Measurements from ENCODE around the gene GRIP1. TPM values are rescaled to one million over a fixed set of nuclear protein-coding genes. Genes with fewer than 3 reads are reported as not detected.

Gene GRIP1
- total and polyA plus RNA-seq, 2 donors (not counting 3 experiments of a cell fraction or from before 2014, with no cell fraction given): 0.04 to 0.69 TPM

- DNase-seq (ENCODE audit: low read depth, low spot score) (no peak), FAIRE-seq (no peak)
- dilution Hi-C loops (cut with MboI; ENCODE audit: extremely low pct_ligation_motif_present, low sequenced_read_pairs): no loop called here
- POLR2A ChIA-PET: no interaction called here
- BruUV-seq (replicated peaks): no TSS peak
- Histone ChIP-seq H3K27ac (ENCODE audit: insufficient read depth, low read depth, low read length) (no peak overlapping the region), H3K9me3 (replicated peaks; ENCODE audit: control insufficient read depth, insufficient read depth, low read length) (no peaks in the 10 kb centered on the region), H3K4me1 (ENCODE audit: control insufficient read depth, extremely low read depth, insufficient read depth, low read length) (no peaks in the 10 kb centered on the region), H3K27me3 (ENCODE audit: control insufficient read depth in 2 of 2, insufficient read depth in 2 of 2, low read length in 2 of 2) (no peaks in the 10 kb centered on the region), H3K9ac (replicated peaks; ENCODE audit: extremely low read depth, insufficient read depth, low read length) (no peak overlapping the region), H3K4me2 (ENCODE audit: insufficient read depth, low read length) (no peak overlapping the region), H2AFZ (ENCODE audit: low read depth, low read length) (no peak overlapping the region), H4K20me1 (replicated peaks; ENCODE audit: control insufficient read depth, extremely low read depth, insufficient read depth, low read length) (no peaks in the 10 kb centered on the region), H3K4me3 (replicated peaks in 1 of 3; ENCODE audit: insufficient read depth in 1 of 3, low read depth in 1 of 3, low read length in 3 of 3) (no peak overlapping the region), H3K36me3 (ENCODE audit: control insufficient read depth in 2 of 2, extremely low read depth in 1 of 2, insufficient read depth in 2 of 2, low read length in 2 of 2) (no peaks in the 10 kb centered on the region), H3K79me2 (ENCODE audit: control insufficient read depth, insufficient read depth, low read length) (no peaks in the 10 kb centered on the region), H3K9me1 (replicated peaks; ENCODE audit: control insufficient read depth, extremely low read depth, insufficient read depth, low read length) (no peaks in the 10 kb centered on the region)
- TF ChIP-seq GATA2 (IDR thresholded peaks at IDR 0.05; ENCODE audit: insufficient read depth, insufficient read length, low read depth, low read length): no peak
- no peak for TF ChIP-seq MYC (IDR thresholded peaks at IDR 0.05; ENCODE audit: low read depth, low read length)
- no peak for TF ChIP-seq EZH2 (IDR thresholded peaks at IDR 0.05; ENCODE audit: borderline replicate concordance, low read depth, low read length, severe bottlenecking)
- no peak for TF ChIP-seq FOS (IDR thresholded peaks at IDR 0.05; ENCODE audit: borderline replicate concordance, insufficient read depth, low read length)
- no peak for TF ChIP-seq POLR2A (IDR thresholded peaks at IDR 0.05; ENCODE audit: low read depth, low read length)
- TF ChIP-seq MAX (IDR thresholded peaks at IDR 0.05; ENCODE audit: insufficient read depth, insufficient read length): no peak
- no peak for TF ChIP-seq JUN (IDR thresholded peaks at IDR 0.05; ENCODE audit: borderline replicate concordance, insufficient read depth, insufficient read length, low read depth)
- TF ChIP-seq POLR2AphosphoS5 (IDR thresholded peaks at IDR 0.05; ENCODE audit: insufficient read depth, low read depth, low read length): no peak
- no peak for TF ChIP-seq CTCF (IDR thresholded peaks at IDR 0.05; ENCODE audit: extremely low read depth in 1 of 2, insufficient read depth in 1 of 2, low read depth in 1 of 2, low read length in 2 of 2)
- CTCF ChIA-PET: interaction anchor here (2.5 kb wide), 1 partner anchor 17 kb away, joined by 8 read pairs; no protein-coding TSS in a partner anchor
- intact Hi-C loops (cut with micrococcal nuclease): no loop called here
Observed at GRCh38 chr12:66725031-66725430, 46.2 kb upstream of the GRIP1 start.

Measured in endothelial cell of umbilical vein (primary cell).